Upper lobe of right lung (tissue), 1 donor: ENCODE data around the gene PLCB4. TPM values are rescaled to one million over a fixed set of nuclear protein-coding genes. Genes with fewer than 3 reads are reported as not detected.

Experiments used
- ATAC-seq: fragments of 200-7000 bp; cut with Tn5 transposase; one replicate; pipeline ENCODE4 v1.9.1; 2020; ENCODE audit warnings: mild to moderate bottlenecking, moderate library complexity
- DNase-seq: peaks from one replicate; pipeline ENCODE4 v3.0.0-alpha.2; 2020
- H3K27ac ChIP-seq: fragments of 200-600 bp; one replicate; pipeline ENCODE4 v1.8.0; 2022
- H3K27me3 ChIP-seq: fragments of 200-600 bp; one replicate; pipeline ENCODE4 v1.8.0; 2022; ENCODE audit warnings: mild to moderate bottlenecking
- H3K36me3 ChIP-seq: fragments of 200-600 bp; one replicate; pipeline ENCODE4 v1.8.0; 2022
- H3K4me1 ChIP-seq: fragments of 200-600 bp; one replicate; pipeline ENCODE4 v1.8.0; 2022
- H3K4me3 ChIP-seq: fragments of 200-600 bp; one replicate; pipeline ENCODE4 v1.8.0; 2022; ENCODE audit warnings: mild to moderate bottlenecking
- H3K9me3 ChIP-seq: fragments of 200-600 bp; one replicate; pipeline ENCODE4 v1.8.0; 2022
- intact Hi-C: fragments of 100-400 bp; cut with DNase I; formaldehyde crosslinking; loops from one replicate; pipeline ENCODE4 v1.11.0; 2022
- total RNA-seq: library from RNA; stranded (reverse); fragmentation: NEBNext Ultra II Directional; extraction: Animal tissue kit (Norgen Biotek cat#: 25700); gene quantifications from one replicate; pipeline ENCODE4 v1.2.1, GENCODE V29; 2021
- TF ChIP-seq, protein P1 (sequence below): fragments of 200-600 bp; IDR thresholded peaks from one replicate; pipeline ENCODE4 v1.8.0; 2022; ENCODE audit warnings: antibody characterized with exemption
- donor health status: DM: no; HTN: yes; CAD: no; lungs with severe emphysema.

Gene PLCB4
- total RNA-seq, 1 donor from 2014 or later = 7.9 TPM

DNA sequence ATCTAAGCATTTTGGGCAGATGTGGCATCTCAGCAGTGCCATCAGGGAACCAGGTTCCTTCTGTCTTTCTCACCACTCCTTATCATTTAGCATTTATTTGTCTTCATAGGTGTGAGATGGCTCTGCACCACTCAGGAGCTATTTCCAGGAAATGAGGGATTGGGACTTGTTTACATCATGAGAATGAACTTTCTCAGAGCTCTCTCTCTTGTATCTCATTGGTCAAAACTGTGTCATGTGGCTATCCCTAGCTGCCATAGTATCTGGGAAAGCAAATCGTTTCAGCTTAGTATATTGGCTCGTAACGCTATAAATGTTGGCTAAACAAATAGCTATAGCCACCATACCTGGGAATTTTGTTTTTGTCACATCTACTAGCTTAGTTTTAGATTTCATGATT lies 23.8 kb downstream of the PLCB4 start:
- intact Hi-C loops = no loop called here
- H3K4me3 ChIP-seq = no peak overlapping the region

DNA sequence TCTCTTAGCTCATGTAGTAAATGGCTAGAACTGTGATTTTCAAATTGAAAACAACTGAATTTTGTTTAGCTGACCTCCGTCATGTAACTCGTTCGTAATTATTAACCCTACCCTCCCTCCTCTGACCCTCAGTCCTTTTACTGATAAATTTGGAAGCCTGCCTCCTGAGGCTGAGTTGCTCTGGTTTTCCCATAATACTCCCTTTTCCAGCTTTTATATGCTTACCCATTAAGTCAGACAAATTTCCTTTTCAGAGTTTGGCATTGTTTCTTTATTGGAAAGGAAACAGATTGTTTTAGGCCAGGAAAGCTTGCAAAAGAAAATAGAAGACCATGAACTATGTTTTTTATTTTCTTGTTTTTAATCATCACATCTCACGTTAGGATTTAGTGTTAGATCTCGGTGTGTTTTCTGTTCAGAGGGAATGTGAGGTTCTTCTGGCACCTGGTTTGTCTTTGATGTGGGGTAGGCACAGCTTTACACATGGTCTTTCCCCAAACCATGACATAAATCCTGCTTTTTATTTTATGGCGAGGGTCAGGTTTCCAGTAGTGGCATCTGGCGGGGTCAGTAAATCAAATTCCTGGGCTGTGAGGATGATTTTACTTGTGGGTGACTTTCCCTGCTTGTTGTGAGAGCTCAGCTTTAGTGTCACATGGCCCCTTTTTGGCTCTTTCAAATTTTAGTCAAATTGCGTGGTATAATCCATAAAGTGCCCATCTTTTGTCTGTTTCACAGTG lies 24.5 kb downstream of the PLCB4 start:
- H3K36me3 ChIP-seq = no peaks in the 10 kb centered on the region
- peaks cover 23% of the 10 kb centered on the region for H3K4me1 ChIP-seq
- no peak overlapping the region for H3K4me3 ChIP-seq
- DNase-seq = no peak
- TF ChIP-seq, protein P1, sequence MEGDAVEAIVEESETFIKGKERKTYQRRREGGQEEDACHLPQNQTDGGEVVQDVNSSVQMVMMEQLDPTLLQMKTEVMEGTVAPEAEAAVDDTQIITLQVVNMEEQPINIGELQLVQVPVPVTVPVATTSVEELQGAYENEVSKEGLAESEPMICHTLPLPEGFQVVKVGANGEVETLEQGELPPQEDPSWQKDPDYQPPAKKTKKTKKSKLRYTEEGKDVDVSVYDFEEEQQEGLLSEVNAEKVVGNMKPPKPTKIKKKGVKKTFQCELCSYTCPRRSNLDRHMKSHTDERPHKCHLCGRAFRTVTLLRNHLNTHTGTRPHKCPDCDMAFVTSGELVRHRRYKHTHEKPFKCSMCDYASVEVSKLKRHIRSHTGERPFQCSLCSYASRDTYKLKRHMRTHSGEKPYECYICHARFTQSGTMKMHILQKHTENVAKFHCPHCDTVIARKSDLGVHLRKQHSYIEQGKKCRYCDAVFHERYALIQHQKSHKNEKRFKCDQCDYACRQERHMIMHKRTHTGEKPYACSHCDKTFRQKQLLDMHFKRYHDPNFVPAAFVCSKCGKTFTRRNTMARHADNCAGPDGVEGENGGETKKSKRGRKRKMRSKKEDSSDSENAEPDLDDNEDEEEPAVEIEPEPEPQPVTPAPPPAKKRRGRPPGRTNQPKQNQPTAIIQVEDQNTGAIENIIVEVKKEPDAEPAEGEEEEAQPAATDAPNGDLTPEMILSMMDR = no peak
- H3K9me3 ChIP-seq = no peaks in the 10 kb centered on the region
- ATAC-seq = no peak
- peak overlapping the region; percentile 51 for H3K27ac ChIP-seq
- H3K27me3 ChIP-seq = no peaks in the 10 kb centered on the region
- intact Hi-C loops = no loop called here

More for the DNA sequence above, 23.8 kb downstream of the PLCB4 start:
- H3K4me1 ChIP-seq = peaks cover 23% of the 10 kb centered on the region
- DNase-seq (no peak), ATAC-seq (no peak)
- TF ChIP-seq, protein P1 = no peak
- H3K27ac ChIP-seq = peak overlapping the region; percentile 15
- H3K9me3 ChIP-seq = no peaks in the 10 kb centered on the region
- no peaks in the 10 kb centered on the region for H3K36me3 ChIP-seq
- H3K27me3 ChIP-seq = no peaks in the 10 kb centered on the region

DNA sequence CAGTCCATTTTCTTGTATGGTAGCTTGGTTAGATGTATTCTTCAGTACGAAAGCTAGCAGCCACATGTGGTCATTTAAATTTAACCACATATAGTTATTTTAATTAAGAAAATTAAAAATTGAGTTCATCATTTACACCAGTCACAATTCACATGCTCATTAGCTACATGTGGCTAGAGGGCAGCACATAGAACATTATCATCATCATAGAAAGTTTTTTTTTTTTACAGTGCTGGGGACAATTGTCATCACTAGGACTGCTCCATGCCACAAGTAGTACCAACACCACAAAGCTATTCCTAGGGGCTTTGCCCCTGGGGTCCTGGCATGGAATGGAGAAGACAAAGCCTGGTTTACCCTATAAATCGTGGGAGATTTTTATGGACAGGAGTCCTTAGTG lies 30.5 kb downstream of the PLCB4 start:
- intact Hi-C loops = no loop called here
- Histone ChIP-seq H3K4me3 (no peak overlapping the region), H3K4me1 (peaks cover 4% of the 10 kb centered on the region), H3K27ac (no peak overlapping the region), H3K9me3 (no peaks in the 10 kb centered on the region), H3K36me3 (no peaks in the 10 kb centered on the region), H3K27me3 (no peaks in the 10 kb centered on the region)
- no peak for ATAC-seq
- TF ChIP-seq, protein P1 = no peak
- DNase-seq = no peak

DNA sequence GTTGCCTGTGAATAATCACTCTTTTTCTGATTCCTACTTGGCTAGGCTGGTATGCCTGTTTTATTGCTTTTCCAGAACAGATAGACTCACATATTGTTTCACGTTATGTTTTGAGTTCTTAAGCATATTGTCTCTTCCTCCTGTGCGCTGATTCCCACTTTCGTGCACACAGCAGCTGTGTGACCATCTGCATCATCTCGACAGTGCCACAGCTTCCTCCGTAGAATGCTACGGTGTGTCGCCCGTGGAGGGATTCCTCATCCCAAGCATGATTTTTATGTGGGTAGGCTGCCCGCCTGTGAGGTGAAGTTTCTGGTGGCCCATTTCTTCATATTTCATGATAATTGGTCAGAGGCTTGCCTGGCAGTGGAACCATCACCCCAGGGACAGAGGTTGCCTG lies 31.8 kb downstream of the PLCB4 start:
- no peaks in the 10 kb centered on the region for H3K27me3 ChIP-seq
- H3K27ac ChIP-seq = no peak overlapping the region
- TF ChIP-seq, protein P1 = no peak
- DNase-seq (no peak), ATAC-seq (no peak)
- H3K9me3 ChIP-seq = no peaks in the 10 kb centered on the region
- H3K4me3 ChIP-seq = no peak overlapping the region
- H3K4me1 ChIP-seq = no peaks in the 10 kb centered on the region
- no peaks in the 10 kb centered on the region for H3K36me3 ChIP-seq
- intact Hi-C loops = no loop called here

DNA sequence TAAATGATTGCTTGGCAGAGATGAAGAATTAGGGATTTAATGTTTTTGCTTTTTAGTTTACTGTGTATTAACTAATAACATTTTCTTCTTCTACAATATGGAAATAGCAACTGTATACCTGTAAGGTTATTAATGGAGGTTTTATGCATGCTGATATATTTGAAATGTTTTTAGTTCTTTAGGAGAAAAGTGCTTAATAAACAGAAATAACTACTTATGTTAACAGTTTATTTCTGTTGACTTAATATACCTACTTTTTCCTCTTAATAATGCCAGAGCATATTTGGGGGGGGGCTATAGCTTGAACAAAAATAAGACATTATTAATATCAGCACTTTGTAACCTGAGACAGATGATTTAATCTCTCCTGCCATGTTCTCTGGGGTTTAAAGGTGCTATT lies 33.6 kb downstream of the PLCB4 start:
- intact Hi-C loops = no loop called here
- Histone ChIP-seq H3K4me1 (no peaks in the 10 kb centered on the region), H3K9me3 (no peaks in the 10 kb centered on the region)

More for the DNA sequence above, 33.6 kb downstream of the PLCB4 start:
- ATAC-seq (no peak), DNase-seq (no peak)
- Histone ChIP-seq H3K27ac (no peak overlapping the region), H3K27me3 (no peaks in the 10 kb centered on the region), H3K4me3 (no peak overlapping the region), H3K36me3 (no peaks in the 10 kb centered on the region)
- TF ChIP-seq, protein P1 = no peak
